Measurements from ENCODE around the gene LRRTM4. TPM values are rescaled to one million over a fixed set of nuclear protein-coding genes. Genes with fewer than 3 reads are reported as not detected.

Gene LRRTM4
- total RNA-seq, 4 donors from 2014 or later, result not detected

- Histone ChIP-seq H3K4me3 (no peak overlapping the region), H3K27ac (no peak overlapping the region), H3K9me3 (no peaks in the 10 kb centered on the region), H3K4me1 (no peaks in the 10 kb centered on the region), H3K27me3 (no peaks in the 10 kb centered on the region), H3K36me3 (no peaks in the 10 kb centered on the region)
- TF ChIP-seq CTCF (IDR thresholded peaks at IDR 0.05) (no peak), POLR2A (IDR thresholded peaks at IDR 0.05) (no peak)
- DNase-seq, result no peak
Measured at GRCh38 chr2:77325395-77325794, 196.8 kb downstream of the LRRTM4 start.

- no peak overlapping the region for H3K27ac ChIP-seq
Measured at GRCh38 chr2:77322431-77322830, 199.7 kb downstream of the LRRTM4 start.

GRCh38 chr2:77314721-77315120 lies 207.5 kb downstream of the LRRTM4 start:
- H3K4me1 ChIP-seq, result no peaks in the 10 kb centered on the region
- no peak overlapping the region for H3K4me3 ChIP-seq
- TF ChIP-seq CTCF (IDR thresholded peaks at IDR 0.05) (no peak), POLR2A (IDR thresholded peaks at IDR 0.05) (no peak)
- no peaks in the 10 kb centered on the region for H3K36me3 ChIP-seq
- no peaks in the 10 kb centered on the region for H3K27me3 ChIP-seq
- H3K9me3 ChIP-seq, result no peaks in the 10 kb centered on the region
- no peak for DNase-seq
- no peak overlapping the region for H3K27ac ChIP-seq

More at GRCh38 chr2:77322431-77322830, 199.7 kb downstream of the LRRTM4 start:
- H3K4me3 ChIP-seq, result no peak overlapping the region
- no peaks in the 10 kb centered on the region for H3K27me3 ChIP-seq
- TF ChIP-seq CTCF (IDR thresholded peaks at IDR 0.05) (no peak), POLR2A (IDR thresholded peaks at IDR 0.05) (no peak)
- H3K9me3 ChIP-seq, result no peaks in the 10 kb centered on the region
- no peak for DNase-seq
- H3K36me3 ChIP-seq, result no peaks in the 10 kb centered on the region
- no peaks in the 10 kb centered on the region for H3K4me1 ChIP-seq

GRCh38 chr2:77310416-77310815 lies 211.8 kb downstream of the LRRTM4 start:
- no peaks in the 10 kb centered on the region for H3K9me3 ChIP-seq
- H3K36me3 ChIP-seq, result no peaks in the 10 kb centered on the region
- no peaks in the 10 kb centered on the region for H3K4me1 ChIP-seq
- no peaks in the 10 kb centered on the region for H3K27me3 ChIP-seq
- no peak overlapping the region for H3K4me3 ChIP-seq
- no peak overlapping the region for H3K27ac ChIP-seq
- DNase-seq, result no peak
- TF ChIP-seq CTCF (IDR thresholded peaks at IDR 0.05) (no peak), POLR2A (IDR thresholded peaks at IDR 0.05) (no peak)

GRCh38 chr2:77309725-77310124 lies 212.5 kb downstream of the LRRTM4 start:
- Histone ChIP-seq H3K27me3 (no peaks in the 10 kb centered on the region), H3K36me3 (no peaks in the 10 kb centered on the region)
- no peak for TF ChIP-seq CTCF (IDR thresholded peaks at IDR 0.05)
- no peak for TF ChIP-seq POLR2A (IDR thresholded peaks at IDR 0.05)

GRCh38 chr2:77301441-77301840 lies 220.7 kb downstream of the LRRTM4 start:
- no peak for DNase-seq
- no peak overlapping the region for H3K4me3 ChIP-seq
- TF ChIP-seq POLR2A (IDR thresholded peaks at IDR 0.05), result no peak
- TF ChIP-seq CTCF (IDR thresholded peaks at IDR 0.05), result no peak
- no peaks in the 10 kb centered on the region for H3K9me3 ChIP-seq
- H3K36me3 ChIP-seq, result no peaks in the 10 kb centered on the region
- H3K4me1 ChIP-seq, result no peaks in the 10 kb centered on the region
- no peak overlapping the region for H3K27ac ChIP-seq
- H3K27me3 ChIP-seq, result no peaks in the 10 kb centered on the region

More at GRCh38 chr2:77309725-77310124, 212.5 kb downstream of the LRRTM4 start:
- Histone ChIP-seq H3K9me3 (no peaks in the 10 kb centered on the region), H3K4me3 (no peak overlapping the region), H3K27ac (no peak overlapping the region), H3K4me1 (no peaks in the 10 kb centered on the region)
- no peak for DNase-seq
